ENCODE data around the gene PTPRE. TPM values are rescaled to one million over a fixed set of nuclear protein-coding genes. Genes with fewer than 3 reads are reported as not detected.
A peak's percentile ranks its signal among the peaks of the same experiment; 100 is the strongest.

The PTPRE gene
- total RNA-seq, 1 donor from 2014 or later = 19.8 TPM

- no peak for DNase-seq
These were observed 19.6 kb downstream of the PTPRE start for GRCh38 chr10:127926455-127926854.

DNA sequence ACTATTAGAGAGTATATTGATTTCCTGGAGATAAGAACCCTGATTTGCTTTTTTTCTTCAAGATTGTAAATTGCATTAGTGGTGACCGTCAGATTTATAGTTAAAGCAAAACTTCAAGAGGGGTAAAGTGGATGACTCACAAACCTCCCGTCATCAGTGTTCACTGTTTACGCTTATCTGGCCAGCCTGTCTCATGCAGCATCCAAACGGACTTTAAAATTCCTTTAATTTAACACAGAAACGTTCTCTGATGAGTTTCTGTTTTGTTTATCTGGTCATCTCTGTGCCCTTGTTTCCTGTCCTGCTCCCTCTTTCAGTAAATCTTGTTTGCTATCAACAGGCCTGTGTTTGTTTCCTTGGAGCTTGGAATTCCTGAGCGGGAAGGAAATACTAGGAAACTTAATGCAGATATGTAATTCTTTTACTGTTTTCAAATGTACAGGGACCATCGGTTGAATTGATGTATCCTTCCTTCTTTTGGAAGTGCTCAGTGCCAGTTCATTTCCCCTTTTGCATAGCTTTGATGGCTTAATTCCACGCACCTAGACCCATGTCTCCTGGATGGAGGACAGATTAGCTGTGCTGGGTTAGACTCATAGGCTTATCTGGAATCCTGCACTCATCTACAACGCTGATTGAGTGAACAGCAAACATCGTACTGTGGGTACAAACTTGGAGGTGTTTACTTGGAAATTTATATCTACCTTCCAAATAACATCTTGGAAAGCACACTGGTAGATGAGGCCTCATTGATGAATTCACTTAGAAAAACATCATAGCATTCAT is 21.3 kb downstream of the PTPRE start:
- no peak for DNase-seq

DNA sequence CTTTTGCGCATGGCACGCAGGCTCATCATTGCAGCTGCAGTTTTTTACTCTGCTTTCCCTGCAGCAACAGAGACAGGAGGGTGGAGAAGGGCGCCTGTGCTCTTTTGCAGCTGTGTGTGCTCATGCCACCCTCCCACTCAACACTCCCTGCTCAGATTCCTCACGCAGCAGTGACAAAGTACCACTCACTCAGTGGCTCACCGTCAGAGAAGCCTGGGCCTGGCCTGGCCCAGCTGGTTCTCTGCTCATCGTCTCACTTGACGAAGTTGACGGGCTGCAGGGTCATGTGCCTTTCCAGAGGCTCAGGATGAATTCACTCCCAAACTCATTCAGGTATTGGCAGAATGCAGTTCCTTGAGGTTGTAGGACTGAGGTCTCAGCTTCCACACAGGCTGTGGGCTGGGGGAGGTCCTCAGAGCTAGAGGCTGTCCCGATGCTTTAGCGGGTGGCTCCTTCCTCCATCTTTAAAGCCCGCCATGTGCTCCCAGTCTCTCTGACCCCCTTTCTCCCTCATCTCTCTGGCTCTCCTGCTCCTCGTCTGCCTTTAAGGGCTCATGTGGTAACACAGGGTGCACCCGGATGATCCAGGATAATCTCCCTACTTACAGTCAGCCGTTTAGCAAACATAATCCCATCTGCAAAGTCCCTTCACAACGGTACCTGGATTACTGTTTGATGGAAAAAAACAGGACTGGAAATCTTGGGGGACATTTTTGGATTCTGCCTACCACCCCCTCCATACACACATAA is 25.8 kb downstream of the PTPRE start:
- peak; percentile 49 for DNase-seq

DNA sequence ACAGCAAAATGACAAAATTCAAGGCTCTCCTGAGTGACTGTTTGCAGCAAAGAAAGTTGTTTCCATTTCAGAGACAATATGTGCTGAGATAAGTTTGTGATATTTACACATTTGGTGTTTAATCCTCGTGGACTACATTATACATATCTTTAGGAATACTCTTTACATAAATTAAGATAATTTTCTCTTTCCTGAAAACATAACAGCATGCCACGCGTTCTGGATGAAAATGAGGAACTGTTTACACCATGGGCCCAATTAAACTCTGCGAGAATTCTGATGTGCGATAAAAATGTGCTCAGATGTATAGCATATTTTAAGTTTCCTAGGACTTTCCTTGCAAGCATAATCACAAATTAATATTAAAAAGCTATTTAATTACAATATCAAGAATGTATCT is 26.4 kb downstream of the PTPRE start:
- DNase-seq = no peak

DNA sequence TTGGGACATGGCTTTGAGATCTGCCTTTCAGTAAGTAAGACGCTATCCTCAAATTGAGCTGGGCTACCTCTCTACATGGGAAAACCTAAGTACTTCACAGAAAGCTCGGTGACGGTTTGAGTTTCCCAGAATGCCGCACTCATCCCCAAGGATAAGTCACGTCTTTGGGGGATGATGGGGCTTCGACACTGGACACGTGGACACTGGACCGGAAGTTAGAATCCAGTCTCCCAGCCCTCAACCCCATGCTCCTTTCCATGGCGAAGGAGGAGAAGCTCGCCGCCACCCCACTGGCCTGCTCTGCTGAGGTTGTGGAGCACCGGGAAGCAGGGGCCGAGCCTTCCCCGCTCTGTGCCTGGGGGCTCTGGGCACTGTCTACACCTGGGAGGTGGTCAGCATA is 27.5 kb downstream of the PTPRE start:
- no peak for DNase-seq

DNA sequence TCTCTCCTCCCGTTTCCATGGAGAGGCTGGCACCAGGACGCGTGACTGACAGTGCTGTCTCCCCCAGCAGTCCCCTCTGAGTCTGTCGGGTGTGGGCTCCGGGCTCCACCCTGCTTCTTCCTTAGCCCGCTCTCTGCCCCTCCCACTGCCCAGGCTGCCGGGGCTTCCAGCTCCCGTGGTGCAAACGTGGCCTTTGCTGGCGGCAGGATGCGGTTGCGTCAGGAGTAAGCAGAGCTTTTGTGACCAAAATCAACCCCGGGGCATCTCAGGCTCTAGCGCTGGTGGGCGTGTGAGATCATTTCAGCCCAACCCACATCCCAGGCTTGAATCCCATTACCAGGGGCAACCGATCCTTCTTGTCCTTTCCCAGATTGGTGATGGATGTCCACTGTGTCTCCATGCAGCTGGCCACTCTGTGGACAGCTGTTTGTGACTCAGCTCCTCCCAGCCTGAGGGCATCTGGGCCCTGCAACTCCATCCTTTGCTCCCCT is 28.2 kb downstream of the PTPRE start:
- no peak for DNase-seq

DNA sequence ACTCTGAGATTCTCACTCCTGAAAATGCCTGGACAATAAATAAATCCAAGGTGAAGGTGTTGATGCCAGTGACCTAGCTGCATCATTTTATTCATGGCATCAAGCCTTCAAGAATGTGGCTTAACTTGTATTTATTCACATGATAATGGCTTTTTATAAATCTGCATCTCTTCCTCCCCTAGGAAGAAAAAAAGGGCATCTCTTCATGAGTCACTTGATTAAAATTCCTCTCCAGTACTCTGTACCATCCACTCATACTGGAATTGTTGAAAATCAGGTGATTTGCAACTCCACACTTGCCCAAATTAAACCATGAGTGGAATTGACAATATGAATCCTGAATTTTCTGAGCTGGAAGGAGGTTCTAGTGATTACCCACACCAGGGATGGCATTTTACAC is 30.2 kb downstream of the PTPRE start:
- no peak for DNase-seq

DNA sequence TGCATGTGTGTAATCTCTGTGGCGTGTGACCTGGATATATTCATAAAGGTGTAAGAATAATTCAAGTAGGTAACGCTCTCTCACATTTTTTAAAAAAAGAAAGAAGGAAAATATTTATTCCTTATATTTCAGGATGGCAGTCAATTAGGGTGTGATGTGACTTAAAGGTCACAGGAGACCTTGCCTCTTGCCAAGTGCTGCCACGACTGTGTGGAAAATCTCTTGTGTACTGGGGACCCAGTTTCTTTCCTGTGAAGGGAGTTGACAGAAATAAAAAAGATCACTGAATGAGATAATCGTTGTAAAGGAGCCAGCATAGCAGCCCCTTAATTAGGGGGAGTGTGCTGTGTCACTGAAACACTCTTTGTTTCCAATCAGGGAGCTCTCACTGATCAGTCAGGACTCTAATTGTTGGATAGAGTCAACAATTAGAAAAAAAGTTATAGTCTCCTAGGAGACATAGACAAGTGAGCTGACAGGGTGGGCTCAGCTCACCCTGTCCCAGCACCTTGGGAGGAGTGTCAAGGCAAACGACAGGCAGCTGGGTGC is 31.1 kb downstream of the PTPRE start:
- DNase-seq = no peak

DNA sequence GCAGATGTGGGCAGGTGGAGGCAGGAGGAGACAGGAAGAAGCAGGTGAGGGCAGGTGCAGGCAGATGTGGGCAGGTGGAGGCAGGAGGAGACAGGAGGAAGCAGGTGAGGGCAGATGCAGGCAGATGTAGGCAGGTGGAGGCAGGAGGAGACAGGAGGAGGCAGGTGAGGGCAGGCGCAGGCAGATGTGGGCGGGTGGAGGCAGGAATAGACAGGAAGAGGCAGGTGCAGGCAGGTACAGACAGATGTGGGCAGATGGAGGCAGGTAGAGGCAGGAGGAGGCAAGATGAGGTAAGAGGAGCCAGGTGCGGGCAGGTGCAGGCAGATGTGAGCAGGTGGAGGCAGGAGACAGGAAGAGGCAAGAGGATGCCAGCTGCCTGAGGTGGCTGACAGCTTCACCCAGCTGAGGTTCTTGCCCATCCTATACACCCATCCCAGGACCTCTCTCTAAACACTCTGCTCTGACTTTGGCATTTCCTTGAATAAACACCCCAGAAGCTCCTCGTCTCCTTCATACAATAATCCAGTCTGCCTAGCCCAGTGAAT is 33.0 kb downstream of the PTPRE start:
- DNase-seq = no peak

DNA sequence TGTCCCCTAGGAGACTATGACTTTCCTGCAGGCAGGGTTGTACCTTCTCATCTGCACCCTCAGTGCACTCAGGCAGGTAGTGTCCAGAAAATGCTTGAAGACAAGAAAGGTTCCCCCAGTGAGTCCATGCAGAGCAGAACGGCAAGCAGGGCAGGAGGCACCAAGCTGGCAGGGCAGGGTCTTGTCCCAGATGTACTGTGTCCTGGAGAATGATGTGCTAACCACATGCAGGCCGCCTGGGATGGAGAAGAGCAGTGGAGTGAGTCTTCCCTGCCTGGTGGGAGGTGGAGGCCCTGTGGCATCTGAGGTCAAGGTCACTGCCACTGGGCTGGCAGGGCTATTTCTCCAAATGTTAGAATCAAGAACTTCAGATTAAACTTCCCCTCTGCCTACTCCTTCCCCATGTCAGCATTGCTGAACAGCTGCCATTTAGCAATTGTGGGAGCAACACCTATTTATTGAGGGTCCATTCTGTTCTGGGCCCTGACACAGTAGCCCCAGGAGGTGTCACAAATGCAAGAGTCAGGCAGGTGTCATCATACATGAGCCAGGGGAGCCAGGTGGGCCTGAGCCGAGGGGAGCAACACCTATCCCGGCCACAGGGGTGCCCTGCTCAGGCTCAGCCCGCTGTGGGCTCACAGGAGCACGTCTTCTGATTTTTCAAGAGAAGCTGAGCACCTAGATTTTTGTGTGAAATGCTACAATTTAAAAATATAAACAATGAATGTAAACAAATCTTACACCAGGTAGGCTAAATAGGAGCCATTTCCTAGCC is 34.1 kb downstream of the PTPRE start:
- DNase-seq = no peak

DNA sequence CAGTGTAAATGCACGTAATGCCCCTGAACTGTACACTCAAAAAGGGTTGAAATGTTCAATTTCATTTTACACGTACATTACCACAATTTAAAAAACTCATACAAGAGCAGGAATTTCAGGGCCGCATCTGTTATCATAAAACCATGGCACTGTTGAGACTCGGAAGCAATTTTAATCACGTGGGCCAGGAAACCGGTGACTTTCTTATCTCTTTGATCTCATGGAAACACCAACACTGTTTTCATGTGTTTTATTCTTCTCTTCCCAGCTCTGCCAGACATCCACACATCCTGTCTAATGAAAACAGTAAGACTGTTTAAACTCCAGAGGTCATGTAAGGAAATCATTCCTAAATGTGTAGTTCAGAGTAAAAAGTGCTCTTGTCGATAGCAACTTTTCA is 35.9 kb downstream of the PTPRE start:
- no peak for DNase-seq

DNA sequence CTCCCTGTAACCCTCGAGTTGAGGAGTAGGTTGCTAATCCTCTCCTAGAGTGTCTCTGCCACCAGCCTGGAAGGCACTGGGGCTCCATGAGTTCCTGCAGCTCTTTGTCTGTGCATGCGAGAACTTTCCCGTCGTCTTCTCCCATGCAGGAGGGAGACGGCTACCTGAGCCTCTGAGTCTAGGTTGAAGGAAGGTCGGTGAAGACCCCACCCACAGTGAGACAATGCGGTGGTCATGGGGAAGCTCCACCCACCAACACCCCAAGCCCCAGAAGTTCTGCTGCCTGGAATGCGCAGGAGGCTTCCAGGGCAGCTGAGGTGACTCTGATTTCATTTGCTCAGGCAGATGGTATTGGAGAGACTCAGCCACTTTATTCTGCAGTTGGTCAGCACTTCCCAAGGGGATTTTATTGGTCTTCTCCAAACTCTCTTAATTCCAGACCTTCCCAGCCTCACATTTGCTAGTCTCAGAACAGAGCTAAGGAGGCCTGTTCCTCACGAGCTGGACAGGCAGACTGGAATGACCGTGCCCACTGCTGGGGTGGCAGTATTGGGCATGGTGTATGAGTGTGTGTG is 36.5 kb downstream of the PTPRE start:
- no peak for DNase-seq

DNA sequence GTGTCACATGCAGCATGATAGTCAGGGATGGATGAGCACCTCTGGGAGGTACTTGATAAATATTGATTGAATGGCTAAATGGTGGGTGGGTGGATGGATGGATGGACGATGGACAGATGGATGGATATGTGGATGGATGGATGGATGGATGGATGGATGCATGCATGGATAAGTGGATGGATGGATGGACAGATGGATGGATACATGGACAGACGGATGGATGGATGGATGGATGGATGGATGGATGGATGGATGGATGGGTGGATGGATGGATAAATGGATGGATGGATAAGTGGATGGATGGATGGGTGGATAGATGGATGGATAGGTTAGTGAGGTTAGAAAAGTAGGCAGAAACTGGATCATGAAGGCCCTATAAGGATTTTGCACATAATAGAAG is 37.4 kb downstream of the PTPRE start:
- no peak for DNase-seq

GRCh38 chr10:127945341-127945758 is 38.4 kb downstream of the PTPRE start:
- DNase-seq = no peak

DNA sequence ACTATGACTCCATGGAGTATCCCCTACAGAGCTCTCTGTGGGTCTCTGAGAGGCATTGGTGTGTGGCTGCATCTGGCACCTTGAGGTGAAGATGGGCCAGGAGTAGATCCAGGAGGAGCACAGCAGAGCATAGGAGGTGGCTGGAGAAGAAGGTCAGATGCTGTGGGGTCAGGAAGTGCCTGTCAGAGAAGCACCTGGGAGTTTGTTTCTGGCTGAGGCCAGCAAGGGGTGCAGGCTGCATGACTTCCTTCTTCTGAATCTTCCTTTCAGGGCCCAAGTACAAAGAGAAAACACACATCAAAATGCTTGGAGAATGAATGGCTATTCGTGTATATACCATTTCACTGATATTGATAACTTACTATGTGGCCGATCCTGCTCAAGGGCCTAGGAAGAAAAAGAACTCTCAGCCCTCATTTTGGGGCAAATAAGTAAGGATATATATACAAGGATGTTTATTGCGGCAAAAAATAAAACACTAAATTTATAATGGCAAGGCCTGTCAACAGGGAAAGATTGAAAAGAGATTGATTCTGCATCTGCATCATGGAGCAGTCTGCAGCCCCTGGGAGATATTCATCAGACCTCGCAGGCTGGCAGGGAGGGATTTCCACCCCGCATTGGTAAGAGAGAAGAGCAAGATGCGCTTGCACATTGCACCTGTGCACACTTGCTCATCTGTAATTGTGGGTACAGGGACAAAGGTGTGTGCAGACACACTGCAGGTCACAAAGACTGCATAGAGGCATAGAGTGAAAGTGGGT is 39.2 kb downstream of the PTPRE start:
- DNase-seq = no peak

- DNase-seq = no peak
These were observed 40.3 kb downstream of the PTPRE start for GRCh38 chr10:127947211-127947610.

GRCh38 chr10:127948791-127949190 is 41.9 kb downstream of the PTPRE start:
- DNase-seq = no peak

DNA sequence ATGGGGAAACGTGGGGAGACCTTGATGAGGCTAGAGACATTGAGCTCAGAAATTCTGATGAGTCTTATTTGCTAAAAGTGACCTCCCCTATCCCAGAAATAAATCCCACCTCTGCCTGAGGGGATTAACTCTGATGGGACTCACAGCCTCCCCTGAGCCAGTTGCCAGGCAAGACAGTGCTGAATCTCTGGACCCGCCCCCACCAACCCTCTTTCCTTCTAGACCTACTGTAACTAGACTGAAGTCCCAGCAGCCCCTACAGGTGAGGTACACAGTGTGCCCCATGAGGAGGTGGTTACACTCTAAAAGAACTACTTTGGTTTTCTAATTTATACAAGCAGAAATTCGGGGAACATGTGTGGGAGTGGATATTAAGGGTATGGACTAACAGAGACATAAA is 42.9 kb downstream of the PTPRE start:
- no peak for DNase-seq

DNA sequence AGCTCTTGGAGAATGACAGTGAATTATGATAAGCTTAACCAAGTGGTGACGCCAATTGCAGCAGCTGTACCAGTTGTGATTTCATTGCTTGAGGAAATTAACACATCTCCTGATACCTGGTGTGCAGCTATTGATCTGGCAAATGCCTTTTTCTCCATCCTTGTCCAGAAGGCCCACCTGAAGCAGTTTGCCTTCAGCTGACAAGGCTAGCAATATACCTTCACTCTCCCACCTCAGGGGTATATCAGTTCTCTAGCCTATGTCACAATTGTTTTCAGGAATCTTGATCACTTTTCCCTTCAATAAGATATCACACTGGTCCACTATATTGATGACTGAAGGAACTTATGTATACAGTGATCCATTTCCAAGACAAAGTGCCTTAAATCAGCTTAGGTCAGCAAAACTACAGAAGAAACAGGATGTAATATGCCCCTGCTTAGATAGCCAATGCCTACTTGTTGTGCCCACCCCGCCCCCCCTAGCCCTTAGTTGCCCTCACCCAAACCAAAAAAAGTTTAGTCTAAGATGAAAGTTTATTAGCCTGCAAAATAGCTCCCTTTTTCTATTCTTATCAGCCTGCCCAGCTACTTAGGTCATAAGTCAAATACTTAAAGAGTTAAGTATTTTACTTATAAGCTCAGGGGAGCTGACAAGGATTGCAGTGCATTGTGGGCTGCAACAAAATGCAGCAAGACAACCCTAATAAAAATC is 45.1 kb downstream of the PTPRE start:
- DNase-seq = no peak

- DNase-seq = no peak
These were observed 45.6 kb downstream of the PTPRE start for GRCh38 chr10:127952575-127952869.

- no peak for DNase-seq
These were observed 46.0 kb downstream of the PTPRE start for GRCh38 chr10:127952918-127953317.
